Activated CD4-positive, alpha-beta memory T cell treated with anti-CD3 and anti-CD28 coated beads, Interleukin-2, amount 10 ng/mL, durations not matched to agents 7 days and 5 days (primary cell): Measurements from ENCODE around the gene METTL14. TPM values are rescaled to one million over a fixed set of nuclear protein-coding genes. Genes with fewer than 3 reads are reported as not detected.

Experiments
- CTCF ChIA-PET: fragments of 350-600 bp; sonication (Branson Sonifier 250); formaldehyde crosslinking; loops from one replicate; lab custom pipeline; 2021; ENCODE audit warnings: antibody characterized with exemption, inconsistent platforms; lab: Charles Lee
- POLR2A ChIA-PET: fragments of 350-600 bp; sonication (Branson Sonifier 250); formaldehyde crosslinking; loops from one replicate; lab custom pipeline; 2021; ENCODE audit warnings: antibody characterized with exemption; lab: Charles Lee
- DNase-seq: peaks from one replicate; pipeline ENCODE4 v3.0.0-alpha.2; 2020
- H3K27ac Mint-ChIP-seq: one replicate; pipeline ENCODE4 v1.8.0; 2021; ENCODE audit warnings: mild to moderate bottlenecking, mixed read lengths
- H3K27me3 Mint-ChIP-seq: one replicate; pipeline ENCODE4 v1.8.0; 2021; ENCODE audit warnings: mixed read lengths
- H3K36me3 Mint-ChIP-seq: one replicate; pipeline ENCODE4 v1.8.0; 2021; ENCODE audit warnings: low read depth, mixed read lengths
- H3K4me1 Mint-ChIP-seq: one replicate; pipeline ENCODE4 v1.8.0; 2021; ENCODE audit warnings: mixed read lengths
- H3K4me3 Mint-ChIP-seq: one replicate; pipeline ENCODE4 v1.8.0; 2021; ENCODE audit warnings: mild to moderate bottlenecking, mixed read lengths
- H3K9me3 Mint-ChIP-seq: one replicate; pipeline ENCODE4 v1.8.0; 2021; ENCODE audit warnings: mixed read lengths
- total RNA-seq, 2 experiments: library from RNA; stranded (reverse); gene quantifications; one replicate each; pipeline ENCODE4 v1.2.3, GENCODE V29; 2021

The METTL14 gene
- total RNA-seq, 2 experiments from 2014 or later = 44.3 to 46.2 TPM

- ChIA-PET POLR2A (interaction anchor here (1.4 kb wide), 1 partner anchor 12 kb away, joined by 3 read pairs; no protein-coding TSS in a partner anchor), CTCF (interaction anchor here (0.7 to 2.3 kb wide), 4 partner anchors 54 to 315 kb away, joined by 3 to 6 read pairs (median 3); partner anchors contain the start of gene METTL14)
Measured at GRCh38 chr4:118739022-118739713, 54.0 kb downstream of the METTL14 start.

GRCh38 chr4:118740869-118741268 lies 55.7 kb downstream of the METTL14 start:
- POLR2A ChIA-PET = no interaction called here
- no peak for DNase-seq
- no peak overlapping the region for H3K4me3 Mint-ChIP-seq

More at GRCh38 chr4:118739022-118739713, 54.0 kb downstream of the METTL14 start:
- Mint-ChIP-seq H3K4me3 (no peak overlapping the region), H3K27ac (no peak overlapping the region), H3K9me3 (no peaks in the 10 kb centered on the region), H3K27me3 (no peaks in the 10 kb centered on the region), H3K4me1 (no peaks in the 10 kb centered on the region), H3K36me3 (peaks cover 59% of the 10 kb centered on the region)
- DNase-seq = no peak

GRCh38 chr4:118741301-118741855 lies 56.2 kb downstream of the METTL14 start:
- H3K4me3 Mint-ChIP-seq = no peak overlapping the region
- no peaks in the 10 kb centered on the region for H3K9me3 Mint-ChIP-seq
- ChIA-PET POLR2A (no interaction called here), CTCF (interaction anchor here (0.8 to 3.2 kb wide), 6 partner anchors 10 to 149 kb away, joined by 3 to 17 read pairs (median 5); partner anchors contain the start of gene SYNPO2)
- H3K27me3 Mint-ChIP-seq = no peaks in the 10 kb centered on the region
- peaks cover 63% of the 10 kb centered on the region for H3K36me3 Mint-ChIP-seq
- DNase-seq = no peak
- no peak overlapping the region for H3K27ac Mint-ChIP-seq
- no peaks in the 10 kb centered on the region for H3K4me1 Mint-ChIP-seq

More at GRCh38 chr4:118740869-118741268, 55.7 kb downstream of the METTL14 start:
- Mint-ChIP-seq H3K36me3 (peaks cover 65% of the 10 kb centered on the region), H3K4me1 (no peaks in the 10 kb centered on the region), H3K27me3 (no peaks in the 10 kb centered on the region), H3K9me3 (no peaks in the 10 kb centered on the region), H3K27ac (no peak overlapping the region)
- CTCF ChIA-PET = interaction anchor here (0.8 to 3.2 kb wide), 5 partner anchors 10 to 149 kb away, joined by 3 to 17 read pairs (median 5); partner anchors contain the start of gene SYNPO2

- DNase-seq = no peak
- Mint-ChIP-seq H3K27ac (no peak overlapping the region), H3K4me1 (no peaks in the 10 kb centered on the region), H3K27me3 (no peaks in the 10 kb centered on the region), H3K36me3 (peaks cover 60% of the 10 kb centered on the region), H3K4me3 (no peak overlapping the region), H3K9me3 (no peaks in the 10 kb centered on the region)
- ChIA-PET CTCF (interaction anchor here (1.0 to 3.2 kb wide), 4 partner anchors 9 to 148 kb away, joined by 3 to 17 read pairs (median 6); partner anchors contain the start of gene SYNPO2), POLR2A (no interaction called here)
Measured at GRCh38 chr4:118742050-118742449, 56.9 kb downstream of the METTL14 start.

GRCh38 chr4:118743867-118744266 lies 58.7 kb downstream of the METTL14 start:
- H3K27me3 Mint-ChIP-seq = no peaks in the 10 kb centered on the region
- H3K27ac Mint-ChIP-seq = no peak overlapping the region
- POLR2A ChIA-PET = no interaction called here
- CTCF ChIA-PET = interaction anchor here (3.2 kb wide), 1 partner anchor 146 kb away, joined by 17 read pairs; the partner anchor contains the start of gene SYNPO2
- H3K9me3 Mint-ChIP-seq = no peaks in the 10 kb centered on the region
- no peak overlapping the region for H3K4me3 Mint-ChIP-seq
- H3K36me3 Mint-ChIP-seq = peaks cover 46% of the 10 kb centered on the region
- no peak for DNase-seq
- no peaks in the 10 kb centered on the region for H3K4me1 Mint-ChIP-seq

GRCh38 chr4:118745357-118745756 lies 60.2 kb downstream of the METTL14 start:
- Mint-ChIP-seq H3K27ac (no peak overlapping the region), H3K4me1 (no peaks in the 10 kb centered on the region), H3K4me3 (no peak overlapping the region), H3K9me3 (no peaks in the 10 kb centered on the region), H3K27me3 (no peaks in the 10 kb centered on the region), H3K36me3 (peaks cover 36% of the 10 kb centered on the region)
- ChIA-PET CTCF (interaction anchor here (1.3 kb wide), 1 partner anchor 144 kb away, joined by 3 read pairs; no protein-coding TSS in a partner anchor), POLR2A (interaction anchor here (0.9 kb wide), 1 partner anchor 15 kb away, joined by 3 read pairs; no protein-coding TSS in a partner anchor)
- no peak for DNase-seq

- no peak overlapping the region for H3K27ac Mint-ChIP-seq
Measured at GRCh38 chr4:118746251-118746919, 61.2 kb downstream of the METTL14 start.

GRCh38 chr4:118749347-118749988 lies 64.3 kb downstream of the METTL14 start:
- H3K36me3 Mint-ChIP-seq = peaks cover 30% of the 10 kb centered on the region
- no peak for DNase-seq
- H3K27ac Mint-ChIP-seq = no peak overlapping the region
- no peaks in the 10 kb centered on the region for H3K9me3 Mint-ChIP-seq
- no peaks in the 10 kb centered on the region for H3K4me1 Mint-ChIP-seq
- ChIA-PET CTCF (no interaction called here), POLR2A (no interaction called here)
- H3K4me3 Mint-ChIP-seq = no peak overlapping the region
- H3K27me3 Mint-ChIP-seq = no peaks in the 10 kb centered on the region

More at GRCh38 chr4:118746251-118746919, 61.2 kb downstream of the METTL14 start:
- Mint-ChIP-seq H3K9me3 (no peaks in the 10 kb centered on the region), H3K4me1 (no peaks in the 10 kb centered on the region), H3K4me3 (no peak overlapping the region), H3K27me3 (no peaks in the 10 kb centered on the region), H3K36me3 (peaks cover 33% of the 10 kb centered on the region)
- CTCF ChIA-PET = interaction anchor here (0.6 to 1.6 kb wide), 4 partner anchors 14 to 177 kb away, joined by 3 to 4 read pairs (median 3); no protein-coding TSS in a partner anchor
- no peak for DNase-seq
- POLR2A ChIA-PET = no interaction called here

GRCh38 chr4:118751629-118752323 lies 66.6 kb downstream of the METTL14 start:
- ChIA-PET POLR2A (no interaction called here), CTCF (interaction anchor here (0.7 to 2.1 kb wide), 2 partner anchors 10 to 1312 kb away, joined by 4 to 6 read pairs; no protein-coding TSS in a partner anchor)
- Mint-ChIP-seq H3K27me3 (no peaks in the 10 kb centered on the region), H3K9me3 (no peaks in the 10 kb centered on the region), H3K36me3 (peaks cover 32% of the 10 kb centered on the region), H3K27ac (no peak overlapping the region), H3K4me1 (no peaks in the 10 kb centered on the region), H3K4me3 (no peak overlapping the region)
- DNase-seq = no peak

- Mint-ChIP-seq H3K4me3 (no peak overlapping the region), H3K27me3 (no peaks in the 10 kb centered on the region), H3K9me3 (no peaks in the 10 kb centered on the region), H3K27ac (no peak overlapping the region), H3K36me3 (peaks cover 37% of the 10 kb centered on the region), H3K4me1 (no peaks in the 10 kb centered on the region)
- DNase-seq = no peak
- POLR2A ChIA-PET = no interaction called here
- CTCF ChIA-PET = no interaction called here
Measured at GRCh38 chr4:118752551-118752950, 67.4 kb downstream of the METTL14 start.

- no peak overlapping the region for H3K4me3 Mint-ChIP-seq
- H3K27ac Mint-ChIP-seq = no peak overlapping the region
- DNase-seq = no peak
- peaks cover 37% of the 10 kb centered on the region for H3K36me3 Mint-ChIP-seq
- no peaks in the 10 kb centered on the region for H3K27me3 Mint-ChIP-seq
- H3K4me1 Mint-ChIP-seq = no peaks in the 10 kb centered on the region
- H3K9me3 Mint-ChIP-seq = no peaks in the 10 kb centered on the region
- POLR2A ChIA-PET = no interaction called here
- CTCF ChIA-PET = no interaction called here
Measured at GRCh38 chr4:118753096-118753495, 67.9 kb downstream of the METTL14 start.

- H3K27me3 Mint-ChIP-seq = no peaks in the 10 kb centered on the region
- H3K9me3 Mint-ChIP-seq = no peaks in the 10 kb centered on the region
- H3K4me1 Mint-ChIP-seq = no peaks in the 10 kb centered on the region
- POLR2A ChIA-PET = no interaction called here
- no peak overlapping the region for H3K4me3 Mint-ChIP-seq
- H3K36me3 Mint-ChIP-seq = peaks cover 37% of the 10 kb centered on the region
- CTCF ChIA-PET = no interaction called here
- DNase-seq = no peak
- H3K27ac Mint-ChIP-seq = no peak overlapping the region
Measured at GRCh38 chr4:118753685-118754084, 68.5 kb downstream of the METTL14 start.
